ENCODE measurements around the gene DCP1B. TPM values are rescaled to one million over a fixed set of nuclear protein-coding genes. Genes with fewer than 3 reads are reported as not detected.

The DCP1B gene
- total and polyA plus RNA-seq, 2 of the 4 experiments (the other 2 are of a cell fraction): 13.3 to 19.7 TPM

- H3K18ac ChIP-seq (ENCODE audit: low read depth, low read length): no peak overlapping the region
- H2BK5ac ChIP-seq (ENCODE audit: low read depth, low read length, poor library complexity, severe bottlenecking): no peak overlapping the region
- H3K9me1 ChIP-seq (ENCODE audit: insufficient read depth, low read length): peaks cover 7% of the 10 kb centered on the region; the same call in 1 of the 2 replicates
- H4K8ac ChIP-seq (ENCODE audit: low read depth in 2 of 2, low read length in 2 of 2): no peak overlapping the region
- no peak overlapping the region for H3K56ac ChIP-seq (ENCODE audit: extremely low read depth, insufficient read depth, low read length)
- H2AK9ac ChIP-seq (replicated peaks; ENCODE audit: low read depth, low read length, poor library complexity): no peak overlapping the region
- intact Hi-C loops (cut with micrococcal nuclease) (no loop called here), in situ Hi-C loops (cut with MboI; ENCODE audit: low sequenced_read_pairs) (no loop called here), dilution Hi-C loops (cut with HindIII; ENCODE audit: low sequenced_read_pairs, unreplicated experiment) (no loop called here)
- BruUV-seq (replicated peaks): no TSS peak
- H2AK5ac ChIP-seq (ENCODE audit: low read depth, low read length): no peak overlapping the region
- H2BK20ac ChIP-seq (ENCODE audit: low read depth, low read length): no peak overlapping the region
- H4K91ac ChIP-seq (ENCODE audit: insufficient read depth, low read depth, low read length): no peak overlapping the region
- H3K4me1 ChIP-seq (ENCODE audit: control insufficient read depth, insufficient read depth, low read length): no peaks in the 10 kb centered on the region
- no peak overlapping the region for H3K4me3 ChIP-seq (ENCODE audit: insufficient read depth, low read depth, low read length)
- no peak overlapping the region for H3K14ac ChIP-seq (replicated peaks; ENCODE audit: low read depth, low read length)
- peaks cover 5 to 18% of the 10 kb centered on the region in 2 experiments; a peak in 3 of 4 replicates for H3K79me1 ChIP-seq (ENCODE audit: low read depth in 1 of 2, low read length in 2 of 2)
- no peak overlapping the region for H3K9ac ChIP-seq (ENCODE audit: low read depth, low read length)
- ChIA-PET POLR2A (ENCODE audit: unreplicated experiment) (no interaction called here), CTCF (no interaction called here)
- H3K4me2 ChIP-seq (ENCODE audit: low read depth, low read length): no peak overlapping the region
- WGBS, 2 experiments (ENCODE audit: extremely low coverage in 2 of 2, insufficient read length in 1 of 2): no CpG with 5 or more reads among the region's 2 CpGs
- no peaks in the 10 kb centered on the region for H3K27me3 ChIP-seq (ENCODE audit: control insufficient read depth, insufficient read depth, low read length)
- H2BK120ac ChIP-seq (ENCODE audit: low read depth, low read length): no peak overlapping the region
- H3K36me3 ChIP-seq (ENCODE audit: control insufficient read depth, insufficient read depth, low read length): peaks cover 32% of the 10 kb centered on the region
- DNase-seq (no peak), ATAC-seq (ENCODE audit: low read depth) (no peak)
- no peak overlapping the region for H4K5ac ChIP-seq (ENCODE audit: low read depth, low read length)
- no peak overlapping the region for H3K23ac ChIP-seq (ENCODE audit: low read depth, low read length)
- H3K9me3 ChIP-seq (ENCODE audit: control insufficient read depth, insufficient read depth, low read length): no peaks in the 10 kb centered on the region
- H3K27ac ChIP-seq (ENCODE audit: insufficient read depth, low read length): no peak overlapping the region
- no peak overlapping the region for H3K4ac ChIP-seq (ENCODE audit: low read depth, low read length)
- H2BK15ac ChIP-seq (ENCODE audit: low read depth, low read length): no peak overlapping the region
- TF ChIP-seq POLR2A (IDR thresholded peaks at IDR 0.05; ENCODE audit: low read depth, low read length): no peak
- no peaks in the 10 kb centered on the region for H4K20me1 ChIP-seq (ENCODE audit: insufficient read depth, low read length)
- no peak overlapping the region for H2AFZ ChIP-seq (replicated peaks; ENCODE audit: low read length, poor library complexity)
Measured at GRCh38 chr12:1965916-1966315, 38.3 kb downstream of the DCP1B start.
